Head of caudate nucleus (tissue), 42 donors: ENCODE results near the gene ARID4B.
"Not testable (repeated sequence)": the region's sequence is repeated elsewhere in the genome, so short reads cannot be mapped to it uniquely, and the experiment has no call there.

Experiments
- DNase-seq, 42 donors: peaks; one replicate each; pipeline versions ENCODE4 v3.0.0 to v3.0.0-alpha.2; 2020 to 2021; ENCODE audit warnings: mixed read lengths in 7 of 42
- intact Hi-C: fragments of 100-400 bp; cut with DNase I; formaldehyde crosslinking; loops from one replicate; pipeline ENCODE4 v1.15.0; 2022

The ARID4B gene

DNA sequence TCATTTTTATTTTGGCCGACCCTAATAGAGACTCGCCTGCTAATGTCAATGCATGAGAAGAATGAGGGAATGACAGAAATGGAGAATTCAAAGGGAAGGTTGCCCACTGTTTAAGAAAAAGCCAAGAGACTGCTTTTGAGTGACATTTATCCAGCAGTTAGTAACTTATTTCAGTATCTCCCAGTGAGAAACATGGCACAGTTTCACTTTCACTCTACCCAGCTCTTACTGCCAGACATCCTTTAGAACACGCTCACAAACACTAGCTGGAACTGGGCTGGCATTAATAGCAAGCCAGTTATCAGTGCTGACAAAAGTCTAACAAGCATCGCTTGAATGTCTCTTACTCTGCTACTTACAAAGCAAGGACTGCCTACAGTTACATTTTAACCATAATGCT is 8.9 kb upstream of the ARID4B start:
- DNase-seq: no peak
- intact Hi-C loops: no loop called here

DNA sequence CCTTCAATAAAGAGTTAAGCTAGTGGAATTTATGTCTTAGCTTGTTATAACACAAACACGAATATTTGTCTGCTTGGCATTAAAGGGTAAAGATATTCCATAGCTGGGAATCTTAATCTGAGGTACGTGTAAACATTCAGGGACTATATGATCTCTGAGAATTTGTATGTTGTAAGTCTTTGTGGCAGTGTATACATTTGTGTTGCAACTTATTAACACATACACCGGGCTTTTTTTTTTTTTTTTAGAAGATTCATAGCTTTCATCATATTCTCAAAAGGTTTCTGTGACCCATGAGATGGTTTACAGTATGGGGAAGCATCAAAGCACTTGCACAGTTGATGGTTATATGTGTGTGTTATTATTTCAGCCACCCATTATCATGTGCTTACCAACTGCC is 3.4 kb upstream of the ARID4B start:
- intact Hi-C loops: no loop called here
- no peak for DNase-seq

DNA sequence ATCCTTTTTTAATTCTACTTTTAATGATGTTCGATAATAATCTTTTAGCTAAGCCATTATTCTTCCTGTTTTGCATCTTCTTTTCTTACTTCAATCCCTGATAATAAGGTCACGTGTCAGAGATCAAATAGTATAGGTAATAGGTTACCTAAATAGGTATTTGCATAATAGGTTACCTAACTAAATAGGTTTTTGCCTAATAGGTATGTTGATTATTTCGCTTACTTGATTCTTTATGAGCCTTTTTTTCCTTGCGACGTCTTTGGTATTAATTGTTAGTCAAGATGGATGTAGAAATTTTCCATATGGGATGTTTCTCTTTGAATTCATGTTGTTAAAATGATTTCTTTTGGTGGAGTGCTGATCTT is 2.9 kb upstream of the ARID4B start:
- intact Hi-C loops: no loop called here
- no peak for DNase-seq

DNA sequence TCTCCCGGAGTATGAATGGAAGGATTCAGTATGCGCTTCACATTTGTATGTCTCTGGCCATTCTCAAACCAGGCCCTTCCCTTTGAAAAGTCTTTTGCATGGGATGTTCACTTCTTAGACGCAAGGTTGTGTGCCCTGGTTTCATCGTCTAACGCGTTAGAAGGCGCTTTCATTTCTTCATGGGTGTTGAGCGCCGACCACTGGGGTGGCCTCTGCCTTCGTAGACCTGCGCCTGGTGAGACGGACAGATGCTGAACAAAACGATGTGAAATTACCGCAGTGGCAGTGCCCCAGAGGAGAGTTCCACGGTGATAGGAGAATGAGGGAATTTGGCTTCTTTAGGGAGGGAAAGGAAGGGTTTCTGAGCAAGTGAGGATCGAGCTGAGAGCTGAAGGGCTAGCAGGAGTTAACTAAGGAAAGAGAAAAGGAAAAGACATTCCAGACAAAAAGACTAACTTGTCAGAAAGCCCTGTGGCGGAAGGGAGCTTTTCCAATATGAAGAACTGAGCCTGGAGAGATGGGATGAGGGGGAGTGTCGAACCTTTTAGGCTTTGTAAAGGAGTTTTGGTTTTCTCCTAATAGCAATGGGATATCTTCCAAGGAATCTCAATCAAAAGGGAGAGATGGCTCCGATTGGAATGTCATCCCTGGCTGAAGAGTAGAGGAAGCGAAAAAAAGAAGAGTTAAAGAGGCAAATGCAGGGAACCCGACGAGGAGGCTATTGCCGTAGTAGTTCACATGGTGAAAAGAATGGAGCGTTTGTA is 1.3 kb upstream of the ARID4B start:
- peak in 31 of 42 donors; percentile 7 to 53 (median 33) for DNase-seq
- intact Hi-C loops: loop anchor here (5.0 to 10.0 kb wide), 3 partner anchors 75 to 175 kb away; partner anchors contain the start of gene B3GALNT2

DNA sequence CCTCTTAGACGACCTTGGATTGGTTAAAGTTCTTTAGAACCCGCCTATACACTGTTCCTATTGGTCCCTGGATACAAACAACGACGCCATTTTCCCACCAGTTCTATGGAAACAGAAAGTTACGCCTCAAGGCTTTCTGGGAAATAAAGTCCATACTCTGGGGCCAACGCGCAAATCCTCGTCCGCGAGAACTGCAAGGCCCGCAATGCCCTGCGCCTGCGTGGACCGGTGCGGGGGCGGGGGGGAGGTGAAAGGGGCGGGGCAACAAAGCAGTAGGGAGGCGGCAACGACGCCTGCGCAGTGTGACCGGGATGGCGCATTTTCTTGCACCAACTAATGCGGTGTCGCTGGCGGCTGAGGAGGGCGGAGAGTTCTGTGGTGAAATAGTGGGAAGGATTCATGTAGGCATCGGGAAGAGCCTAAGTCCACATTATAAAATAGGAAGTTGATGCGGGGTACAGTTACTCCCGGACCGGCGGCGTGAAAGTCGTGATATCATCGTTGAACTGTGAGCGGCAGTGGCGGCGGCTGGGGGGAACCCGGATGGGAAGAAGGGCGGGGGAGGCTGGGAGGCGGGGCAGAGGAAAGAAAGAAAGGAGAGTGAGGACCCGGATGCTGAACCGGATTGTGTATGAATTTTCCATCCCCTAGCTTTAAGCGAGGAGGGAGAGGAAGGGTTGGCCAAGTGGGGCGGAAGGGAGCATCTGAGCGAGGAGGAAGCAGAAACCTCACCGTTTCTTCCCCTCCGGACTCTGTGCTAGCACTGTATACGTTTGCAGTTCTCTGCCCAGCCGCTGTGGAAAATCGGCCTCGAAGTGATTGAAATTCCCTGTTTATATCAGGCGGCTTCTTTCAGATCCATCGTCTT is 526 bp upstream of the ARID4B start, which contains the start of gene GGPS1:
Gene GGPS1 (plus strand): TSS at position 300 of the 868 bp plus-strand sequence. CDS start 6,695 bp downstream, outside the sequence.
- intact Hi-C loops: loop anchor here (5.0 to 10.0 kb wide), 3 partner anchors 74 to 176 kb away; partner anchors contain the start of gene B3GALNT2
- peak; percentile 95 to 99 (median 97) for DNase-seq

DNA sequence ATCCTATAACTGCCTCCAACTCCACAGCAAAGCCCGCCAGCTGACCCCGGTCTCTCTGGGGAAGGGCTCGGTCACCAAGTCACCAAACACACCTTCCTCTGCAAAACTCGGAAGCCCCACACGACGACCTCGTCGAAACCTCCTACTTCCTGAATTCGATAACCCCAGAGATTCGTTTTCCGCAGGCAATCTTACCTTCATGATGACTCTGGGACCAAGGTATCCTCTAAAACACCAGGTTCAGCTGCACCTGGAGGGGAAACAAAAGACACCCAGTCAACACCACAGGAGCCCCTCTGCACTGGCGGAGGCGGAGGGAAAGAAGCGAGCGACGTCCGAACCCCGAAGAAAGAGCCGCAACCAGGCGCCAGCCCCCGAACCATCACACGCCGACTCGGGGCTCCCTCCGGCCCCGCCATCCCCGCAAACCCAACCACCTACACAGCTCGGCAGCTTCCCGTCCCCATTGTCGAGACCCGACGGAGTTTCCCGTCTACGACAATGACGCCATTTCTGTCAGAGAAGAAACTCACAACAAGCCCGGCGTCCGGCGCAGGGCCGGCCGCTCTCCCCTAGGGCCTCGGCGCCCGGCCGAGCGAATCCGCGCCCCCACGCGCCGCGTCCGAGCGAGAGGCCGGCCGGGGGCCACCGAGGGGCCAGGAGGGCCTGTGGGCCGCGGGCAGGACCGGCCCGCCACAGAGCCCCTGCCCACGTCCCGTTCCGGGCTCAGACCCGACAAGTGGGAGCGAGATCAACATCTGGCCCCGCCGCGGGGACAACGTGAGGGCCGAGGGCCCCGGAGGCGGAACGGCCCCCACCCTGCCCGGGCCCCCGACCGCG is 1.0 kb downstream of the ARID4B start:
- intact Hi-C loops: loop anchor here (5.0 to 10.0 kb wide), 3 partner anchors 72 to 178 kb away; partner anchors contain the start of gene B3GALNT2
- peak in 39 of 42 donors; percentile 9 to 58 (median 31) for DNase-seq

DNA sequence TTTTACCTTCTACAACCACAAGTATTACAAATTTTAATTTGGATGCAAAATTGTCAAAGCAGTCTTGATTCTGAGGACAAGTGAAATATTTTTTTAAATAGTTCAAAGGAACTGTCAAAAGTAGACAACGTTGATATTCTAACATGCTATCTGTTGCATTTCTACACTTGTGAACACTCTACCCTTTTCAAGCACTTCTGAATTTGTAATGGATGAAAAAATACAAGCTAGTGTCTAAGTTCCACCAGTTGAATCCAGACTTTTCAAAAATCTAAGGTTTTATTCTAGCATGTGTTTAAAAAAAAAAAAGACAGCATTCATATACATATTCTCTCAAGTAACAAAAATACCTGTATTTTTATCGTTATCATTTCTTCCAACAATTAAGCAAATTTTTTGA is 2.1 kb downstream of the ARID4B start:
- intact Hi-C loops: loop anchor here (5.0 to 10.0 kb wide), 3 partner anchors 71 to 179 kb away; partner anchors contain the start of gene B3GALNT2

DNA sequence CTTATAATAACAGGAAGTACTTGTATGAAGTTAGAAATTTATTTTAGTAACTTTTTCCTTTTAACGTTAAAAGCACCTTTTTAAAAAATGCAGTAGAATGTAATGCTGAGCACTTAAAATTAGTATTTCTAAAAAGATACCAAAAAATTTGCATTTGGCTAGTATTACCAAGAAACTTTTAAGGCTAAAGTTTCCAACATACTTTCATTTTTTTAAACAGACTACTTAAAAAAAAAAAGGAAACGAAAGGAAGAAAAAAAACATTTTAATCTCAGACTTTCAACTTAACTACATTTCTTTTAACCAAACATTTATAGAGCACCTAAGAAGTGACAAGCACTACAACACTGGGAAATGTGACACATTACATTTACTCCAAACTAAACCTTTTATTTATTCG is 2.8 kb downstream of the ARID4B start:
- DNase-seq: no peak
- intact Hi-C loops: loop anchor here (5.0 to 10.0 kb wide), 3 partner anchors 70 to 180 kb away; partner anchors contain the start of gene B3GALNT2

More for the DNA sequence above, 2.1 kb downstream of the ARID4B start:
- no peak for DNase-seq

DNA sequence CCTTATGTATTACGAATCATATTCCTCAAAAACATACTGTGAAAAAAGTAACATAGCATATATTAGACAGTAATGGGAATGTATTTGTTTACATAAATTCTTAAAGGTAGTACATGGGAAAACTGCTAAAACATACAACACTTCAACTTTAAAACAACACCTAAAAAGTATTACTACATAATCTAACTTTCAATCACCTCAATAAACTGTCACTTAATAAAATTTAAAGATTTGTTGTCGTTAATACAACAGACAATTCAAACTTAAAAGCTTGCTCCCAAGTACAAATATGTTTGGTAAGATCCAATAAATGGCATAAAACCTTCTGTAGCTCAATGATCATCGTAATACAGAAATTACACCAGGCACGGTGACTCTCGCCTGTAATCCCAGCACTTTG is 3.7 kb downstream of the ARID4B start:
- intact Hi-C loops: loop anchor here (10.0 kb wide), 2 partner anchors 69 to 181 kb away; partner anchors contain the start of gene B3GALNT2
- no peak for DNase-seq

DNA sequence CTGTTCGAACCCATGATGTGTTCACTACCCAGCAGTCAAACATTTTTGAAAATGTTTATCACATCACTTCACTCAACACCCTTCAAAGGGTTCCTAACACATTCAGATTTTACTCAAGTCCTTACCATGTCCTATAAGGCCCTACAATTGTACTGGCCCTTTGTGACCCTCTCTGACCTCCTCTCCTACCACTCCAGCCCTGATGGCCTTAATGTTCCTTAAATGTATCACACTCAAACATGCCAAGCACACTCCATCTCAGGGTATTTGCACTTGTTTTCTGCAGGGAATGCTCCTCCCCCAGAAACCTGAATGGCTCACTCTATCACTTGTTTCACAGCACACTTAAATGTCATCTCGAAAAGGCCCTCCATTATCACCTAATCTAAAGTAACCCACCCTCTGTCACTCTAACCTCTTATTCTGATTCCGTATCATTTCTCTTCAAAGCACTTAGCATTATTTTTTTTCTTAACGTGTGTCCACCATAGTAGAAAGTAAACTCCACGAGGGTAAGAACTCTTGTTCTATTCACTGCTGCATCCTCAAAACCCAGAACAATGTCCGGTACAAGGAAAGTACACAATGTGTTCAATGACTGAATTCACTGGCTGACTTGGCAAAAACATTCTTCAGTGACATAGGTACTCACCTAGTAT is 7.3 kb downstream of the ARID4B start:
- intact Hi-C loops: loop anchor here (10.0 kb wide), 2 partner anchors 66 to 184 kb away; partner anchors contain the start of gene B3GALNT2
- no peak for DNase-seq

DNA sequence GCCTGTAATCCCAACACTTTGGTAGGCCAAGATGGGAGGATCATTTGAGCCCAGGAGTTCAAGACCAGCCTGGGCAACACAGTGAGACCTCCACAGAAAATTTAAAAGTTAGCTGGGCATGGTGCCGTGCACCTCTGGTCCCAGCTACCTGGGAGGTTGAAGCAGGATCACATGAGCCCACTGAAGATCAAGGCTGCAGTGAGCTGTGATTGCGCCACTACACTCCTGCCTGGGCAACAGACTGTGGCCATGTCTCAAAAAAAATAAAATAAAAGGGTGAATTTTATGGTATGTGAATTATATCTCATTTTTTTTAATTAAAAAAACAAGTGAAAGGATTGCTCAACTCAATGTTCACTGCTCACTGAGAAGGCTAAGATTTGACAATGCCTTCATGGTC is 8.7 kb downstream of the ARID4B start:
- intact Hi-C loops: no loop called here
- DNase-seq: no peak

DNA sequence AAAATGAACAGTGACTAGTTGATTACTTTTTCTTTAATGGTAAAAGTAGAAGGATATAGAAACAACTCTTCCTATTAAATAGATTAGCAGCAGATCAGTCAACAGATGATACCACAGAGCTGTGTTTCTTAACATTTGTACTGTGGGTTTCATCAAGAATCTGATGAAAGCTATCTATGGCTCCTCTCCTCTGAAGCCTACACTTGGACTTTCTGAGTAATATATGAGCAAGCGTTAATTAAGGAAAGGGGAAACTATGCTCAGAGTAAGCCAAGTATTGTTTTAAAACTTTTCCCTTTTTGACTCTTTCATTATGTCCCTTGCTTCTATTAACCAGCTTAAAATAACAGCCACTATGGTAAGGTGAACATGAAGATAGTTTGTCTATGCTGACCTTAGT is 10.8 kb downstream of the ARID4B start:
- intact Hi-C loops: no loop called here
- no peak for DNase-seq

DNA sequence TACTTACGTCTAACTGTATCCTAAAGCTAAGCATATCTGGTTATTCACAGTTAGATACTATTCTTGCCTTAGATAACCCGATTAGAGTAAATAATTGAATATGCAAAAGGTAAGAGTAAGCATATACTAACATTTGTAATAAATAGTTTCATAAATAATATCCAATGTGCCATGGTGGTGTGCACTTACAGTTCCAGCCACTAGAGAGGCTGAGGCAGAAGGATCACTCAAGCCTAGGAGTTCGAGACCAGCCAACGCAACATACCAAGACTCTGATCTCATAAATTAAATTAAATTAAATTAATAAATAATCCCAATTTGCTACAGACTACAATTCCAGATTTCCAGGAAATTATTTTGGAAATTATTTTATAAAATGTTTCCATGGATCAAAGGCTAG is 12.2 kb downstream of the ARID4B start:
- no peak for DNase-seq
- intact Hi-C loops: no loop called here

DNA sequence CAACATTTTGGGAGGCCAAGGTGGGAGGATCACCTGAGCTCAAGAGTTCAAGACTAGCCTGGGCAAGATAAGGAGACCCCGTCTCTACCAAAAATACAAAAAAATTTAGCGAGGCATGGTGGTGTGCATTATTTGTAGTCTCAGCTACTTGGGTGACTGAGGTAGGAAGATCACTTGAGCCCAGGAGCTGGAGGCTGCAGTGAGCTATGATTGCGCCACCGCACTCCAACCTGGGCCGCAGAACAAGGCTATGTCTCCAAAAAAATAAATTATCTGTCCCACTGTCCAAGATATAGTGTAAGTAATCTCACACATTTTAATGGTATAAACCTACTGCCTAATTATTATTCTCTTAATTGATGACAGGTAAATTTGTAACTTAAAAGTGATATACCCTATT is 12.8 kb downstream of the ARID4B start:
- intact Hi-C loops: no loop called here

DNA sequence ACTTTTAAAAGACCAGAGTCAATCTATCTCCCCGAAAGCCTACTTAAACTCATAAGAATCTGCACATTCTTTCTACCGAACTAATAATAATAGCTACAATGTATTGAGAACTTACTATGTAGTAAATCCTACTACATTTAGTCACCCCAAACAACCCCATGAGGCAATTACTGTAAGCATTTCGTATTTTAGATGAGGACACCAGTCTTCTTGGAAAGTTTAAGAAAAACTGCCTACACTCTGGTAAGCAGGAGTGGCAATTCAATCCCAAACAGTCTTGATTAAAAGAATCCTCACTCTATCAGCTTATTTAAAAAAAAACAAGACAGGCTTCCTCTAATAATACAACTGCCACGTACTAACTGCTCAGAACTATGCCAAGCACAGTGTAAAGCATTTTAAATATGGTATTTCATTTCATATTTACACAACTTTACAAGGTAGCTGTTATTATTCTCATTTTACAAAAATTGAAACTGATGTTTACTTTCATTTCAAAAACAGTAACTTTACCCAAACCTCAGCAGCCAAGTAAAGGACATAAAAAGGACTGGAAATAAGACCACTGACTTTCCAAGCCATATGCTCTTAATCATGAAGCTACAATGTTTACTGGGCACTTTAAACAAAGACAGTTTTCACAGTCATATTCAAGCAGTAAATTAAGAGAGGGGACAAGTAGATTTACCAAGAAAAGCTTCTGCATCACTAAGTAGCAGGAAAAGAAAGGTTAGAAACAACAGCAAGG is 13.9 kb downstream of the ARID4B start:
- intact Hi-C loops: no loop called here
- no peak for DNase-seq

More for the DNA sequence above, 12.8 kb downstream of the ARID4B start:
- no peak for DNase-seq

DNA sequence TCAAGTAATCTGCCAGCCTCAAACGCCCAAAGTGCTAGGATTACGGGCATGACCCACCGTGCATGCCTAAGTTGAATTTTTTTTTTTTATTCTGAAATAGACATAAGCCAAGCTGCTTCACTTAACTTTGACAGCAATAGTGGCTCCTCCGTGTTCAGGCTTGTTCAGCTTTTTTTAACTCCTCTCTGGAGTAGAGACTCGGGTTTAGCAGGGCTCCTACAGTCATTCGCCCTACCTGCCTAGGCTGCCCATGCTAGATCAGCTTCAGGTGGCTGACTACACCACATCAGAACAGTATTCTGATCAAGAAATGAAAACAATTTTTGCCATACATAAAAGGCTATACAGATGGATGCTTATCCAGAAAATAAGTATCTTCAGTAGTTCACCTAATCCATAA is 14.7 kb downstream of the ARID4B start:
- intact Hi-C loops: no loop called here
- no peak for DNase-seq

DNA sequence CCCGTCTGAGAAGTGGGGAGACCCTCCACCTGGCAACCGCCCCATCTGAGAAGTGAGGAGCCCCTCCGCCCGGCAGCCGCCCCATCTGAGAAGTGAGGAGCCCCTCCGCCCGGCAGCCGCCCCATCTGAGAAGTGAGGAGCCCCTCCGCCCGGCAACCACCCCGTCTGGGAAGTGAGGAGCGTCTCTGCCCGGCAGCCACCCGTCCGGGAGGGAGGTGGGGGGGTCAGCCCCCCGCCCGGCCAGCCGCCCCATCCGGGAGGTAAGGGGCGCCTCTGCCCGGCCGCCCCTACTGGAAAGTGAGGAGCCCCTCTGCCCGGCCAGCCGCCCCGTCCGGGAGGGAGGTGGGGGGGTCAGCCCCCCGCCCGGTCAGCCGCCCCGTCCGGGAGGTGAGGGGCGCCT is 18.8 kb downstream of the ARID4B start:
- intact Hi-C loops, DNase-seq: not testable (repeated sequence)
